ENCODE measurements around the gene TIAM2.
"Not testable (repeated sequence)": the region's sequence is repeated elsewhere in the genome, so short reads cannot be mapped to it uniquely, and the experiment has no call there.

The TIAM2 gene

GRCh38 chr6:155170519-155170918, 175.4 kb downstream of the TIAM2 start:
- DNase-seq (ENCODE audit: low spot score), result no peak

- peak; percentile 27 for DNase-seq (ENCODE audit: low spot score)
Observed at GRCh38 chr6:155171109-155171746, 176.1 kb downstream of the TIAM2 start.

DNA sequence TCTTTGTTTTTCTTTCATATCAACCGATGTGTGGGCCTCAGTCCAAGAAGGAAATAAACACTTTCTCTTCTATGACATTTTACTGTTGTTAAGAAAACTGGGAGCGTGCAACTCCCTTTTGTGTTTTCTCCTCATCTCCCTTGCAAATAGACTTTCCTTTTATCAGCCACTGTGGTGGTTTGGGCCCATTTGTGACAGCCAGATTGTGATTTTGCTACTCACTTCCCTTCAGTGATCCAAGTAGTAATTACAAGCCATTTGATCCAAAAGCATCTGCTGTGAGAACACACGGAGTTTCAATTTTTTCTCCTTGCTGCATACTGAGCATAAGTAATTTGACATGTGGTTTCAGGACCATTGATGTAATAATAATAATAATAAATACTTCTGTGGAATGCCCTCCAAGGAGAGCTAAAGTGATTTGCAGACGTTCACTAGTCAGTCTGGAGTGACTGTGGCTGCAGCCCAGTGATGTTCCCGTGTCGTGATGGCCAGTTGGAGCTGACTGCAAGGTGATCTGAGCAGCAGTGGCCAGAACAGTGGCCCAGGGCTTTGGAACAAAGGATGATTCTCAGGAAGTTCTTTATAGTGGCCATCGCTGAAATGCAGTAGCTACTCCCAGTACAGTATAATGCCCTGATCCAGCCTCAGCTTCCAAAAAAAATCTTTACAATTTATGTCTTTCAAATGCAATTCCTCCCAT, 176.8 kb downstream of the TIAM2 start:
- DNase-seq (ENCODE audit: low spot score), result no peak

GRCh38 chr6:155173488-155173887, 178.4 kb downstream of the TIAM2 start:
- DNase-seq (ENCODE audit: low spot score), result no peak

GRCh38 chr6:155174576-155175211, 179.6 kb downstream of the TIAM2 start:
- DNase-seq (ENCODE audit: low spot score), result peak; percentile 85

DNA sequence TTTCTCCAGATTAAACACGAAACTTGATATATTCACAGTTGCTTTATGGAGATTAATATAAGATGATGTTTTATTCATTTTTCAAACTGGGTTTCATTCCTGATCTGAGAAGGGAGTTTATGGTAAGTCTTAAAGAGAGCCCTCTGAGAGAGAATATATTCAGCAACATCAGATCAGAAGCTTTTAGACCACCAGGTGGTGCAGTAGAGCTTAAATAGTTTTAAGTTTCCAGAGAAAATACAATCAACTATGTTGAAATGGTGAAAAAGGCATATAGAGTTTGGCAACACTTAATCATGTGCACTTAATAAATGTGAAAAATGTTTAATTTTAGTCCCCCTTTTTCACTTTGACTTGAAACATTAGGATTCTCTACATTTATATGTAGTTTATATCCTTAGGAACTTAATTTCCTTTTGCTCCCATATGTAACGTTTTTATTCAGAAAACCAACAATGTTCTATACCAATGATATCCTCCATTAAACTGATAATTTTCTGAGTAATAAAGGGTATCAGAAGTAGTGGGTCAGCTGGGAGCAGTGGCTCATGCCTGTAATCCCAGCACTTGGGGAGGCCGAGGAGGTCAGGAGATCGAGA, 182.3 kb downstream of the TIAM2 start:
- DNase-seq (ENCODE audit: low spot score), result peak; percentile 34

GRCh38 chr6:155181498-155181897, 186.4 kb downstream of the TIAM2 start:
- DNase-seq (ENCODE audit: low spot score), result no peak

- no peak for DNase-seq (ENCODE audit: low spot score)
Observed at GRCh38 chr6:155182103-155182502, 187.0 kb downstream of the TIAM2 start.

DNA sequence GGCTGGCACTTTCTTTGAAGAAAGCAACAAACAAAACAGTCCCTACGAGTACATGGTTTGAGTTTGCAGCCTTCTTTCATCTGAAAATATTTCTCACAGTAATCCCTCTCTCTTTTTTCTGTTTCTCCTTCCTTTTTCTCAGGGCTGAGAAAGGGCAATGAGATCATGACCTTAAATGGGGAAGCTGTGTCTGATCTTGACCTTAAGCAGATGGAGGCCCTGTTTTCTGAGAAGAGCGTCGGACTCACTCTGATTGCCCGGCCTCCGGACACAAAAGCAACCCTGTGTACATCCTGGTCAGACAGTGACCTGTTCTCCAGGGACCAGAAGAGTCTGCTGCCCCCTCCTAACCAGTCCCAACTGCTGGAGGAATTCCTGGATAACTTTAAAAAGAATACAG, 188.0 kb downstream of the TIAM2 start:
- no peak for DNase-seq (ENCODE audit: low spot score)

DNA sequence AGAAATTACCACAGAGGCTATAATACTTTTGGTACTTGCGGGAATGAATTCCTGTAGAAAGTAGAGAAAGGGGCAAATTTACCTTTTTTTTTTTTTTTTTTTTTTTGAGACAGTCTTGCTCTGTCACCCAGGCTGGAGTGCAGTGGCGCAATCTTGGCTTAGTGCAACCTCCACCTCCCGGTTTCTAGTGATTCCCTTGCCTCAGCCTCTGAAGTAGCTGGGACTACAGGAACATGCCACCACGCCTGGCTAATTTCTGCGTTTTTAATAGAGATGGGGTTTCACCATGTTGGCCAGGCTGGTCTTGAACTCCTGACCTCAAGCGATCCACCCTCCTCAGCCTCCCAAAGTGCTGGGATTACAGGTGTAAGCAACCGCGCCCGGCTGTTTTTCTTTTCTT, 189.9 kb downstream of the TIAM2 start:
- not testable (repeated sequence) for DNase-seq (ENCODE audit: low spot score)

GRCh38 chr6:155185544-155185943, 190.4 kb downstream of the TIAM2 start:
- DNase-seq (ENCODE audit: low spot score), result peak; percentile 70

DNA sequence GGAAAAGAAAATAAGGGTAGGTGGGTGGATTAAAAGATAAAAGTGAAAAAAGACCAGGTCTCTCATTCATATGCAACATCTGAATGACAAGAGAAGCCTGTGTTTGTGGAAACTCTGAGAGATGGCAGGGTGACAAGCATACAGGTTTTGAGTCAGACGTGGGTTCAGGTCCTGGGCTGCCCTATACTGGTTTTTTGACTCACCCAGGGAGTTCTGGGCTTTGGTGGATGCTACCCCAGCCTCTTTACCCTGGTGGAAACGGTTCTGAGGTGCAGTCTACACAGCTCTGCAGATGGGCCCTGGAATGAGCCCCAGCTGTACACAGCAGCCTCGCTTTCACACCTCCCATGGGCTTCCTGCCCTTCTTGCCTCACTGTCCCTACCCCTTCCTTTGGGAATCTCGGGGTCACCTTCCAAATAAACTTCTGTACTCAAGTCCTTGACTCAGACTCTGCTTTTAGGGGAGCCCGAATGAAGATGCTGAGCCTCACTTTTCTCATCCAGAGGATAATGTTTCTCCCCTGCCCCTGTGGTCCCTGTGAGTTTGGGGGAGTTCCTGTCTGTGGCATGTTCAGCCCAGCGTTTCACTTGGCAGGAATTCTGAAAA, 191.0 kb downstream of the TIAM2 start:
- peak; percentile 30 for DNase-seq (ENCODE audit: low spot score)

DNA sequence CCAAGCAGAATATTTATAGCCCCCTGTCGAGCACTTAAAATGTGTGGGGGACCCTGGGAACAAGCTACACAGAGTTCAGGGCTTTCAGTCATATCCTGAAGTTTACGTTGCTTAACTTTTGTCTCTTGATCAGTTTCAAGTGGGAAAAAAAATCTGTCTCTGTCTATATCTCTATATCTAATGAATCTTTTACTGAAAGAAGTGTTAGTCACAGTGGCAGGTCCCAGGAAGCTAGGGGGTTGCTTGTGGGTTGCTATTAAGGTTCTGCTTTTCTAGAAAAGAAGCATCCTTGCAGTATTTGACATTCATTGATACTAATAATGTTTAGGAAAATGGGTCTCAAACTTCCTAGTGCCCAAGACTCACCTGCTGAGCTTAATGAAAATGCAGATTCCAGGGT, 192.0 kb downstream of the TIAM2 start:
- DNase-seq (ENCODE audit: low spot score), result no peak

GRCh38 chr6:155187994-155188706, 193.0 kb downstream of the TIAM2 start:
- no peak for DNase-seq (ENCODE audit: low spot score)

DNA sequence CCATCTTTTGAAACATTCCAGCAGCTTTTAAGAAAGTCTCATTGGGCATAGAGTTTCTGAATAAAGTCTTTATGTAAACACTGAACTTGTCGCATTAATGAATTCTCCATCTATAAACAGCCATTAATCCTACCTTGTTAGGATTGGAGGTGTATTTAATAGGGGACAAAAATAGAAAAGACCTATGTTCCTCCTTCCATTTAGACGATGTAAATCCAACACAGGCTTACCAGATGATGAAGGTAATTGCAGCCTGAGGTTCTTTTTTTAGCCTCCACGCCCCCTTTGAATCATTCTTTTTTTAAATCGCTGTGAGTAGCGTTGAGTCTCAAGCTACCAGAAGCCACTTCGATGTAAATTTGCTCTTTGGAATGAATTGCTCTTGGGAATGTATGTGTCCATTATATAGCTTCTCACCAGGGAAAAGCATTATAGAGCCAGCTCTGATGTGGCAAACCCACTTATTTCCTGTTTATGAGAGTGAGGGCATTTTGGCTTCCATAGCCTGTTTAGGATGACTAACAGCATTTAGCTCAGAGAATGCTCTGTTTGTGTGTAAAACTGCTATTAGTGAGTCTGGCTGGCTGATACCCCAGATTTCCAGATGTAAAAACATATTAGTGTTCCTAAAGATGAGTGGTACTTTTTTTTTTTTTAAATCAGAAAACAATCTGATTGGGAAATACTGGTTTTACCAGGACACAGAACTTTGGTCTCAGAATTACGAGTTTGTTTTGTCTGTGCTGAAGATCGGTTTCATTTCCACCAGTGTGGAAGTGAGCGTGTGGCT, 193.8 kb downstream of the TIAM2 start:
- DNase-seq (ENCODE audit: low spot score), result no peak

GRCh38 chr6:155190677-155191076, 195.6 kb downstream of the TIAM2 start:
- DNase-seq (ENCODE audit: low spot score), result no peak

GRCh38 chr6:155193526-155193925, 198.4 kb downstream of the TIAM2 start:
- DNase-seq (ENCODE audit: low spot score), result no peak

- no peak for DNase-seq (ENCODE audit: low spot score)
Observed at GRCh38 chr6:155194399-155194798, 199.3 kb downstream of the TIAM2 start.

- DNase-seq (ENCODE audit: low spot score), result peak; percentile 54
Observed at GRCh38 chr6:155195903-155196302, 200.8 kb downstream of the TIAM2 start.

GRCh38 chr6:155196911-155197310, 201.8 kb downstream of the TIAM2 start:
- no peak for DNase-seq (ENCODE audit: low spot score)

DNA sequence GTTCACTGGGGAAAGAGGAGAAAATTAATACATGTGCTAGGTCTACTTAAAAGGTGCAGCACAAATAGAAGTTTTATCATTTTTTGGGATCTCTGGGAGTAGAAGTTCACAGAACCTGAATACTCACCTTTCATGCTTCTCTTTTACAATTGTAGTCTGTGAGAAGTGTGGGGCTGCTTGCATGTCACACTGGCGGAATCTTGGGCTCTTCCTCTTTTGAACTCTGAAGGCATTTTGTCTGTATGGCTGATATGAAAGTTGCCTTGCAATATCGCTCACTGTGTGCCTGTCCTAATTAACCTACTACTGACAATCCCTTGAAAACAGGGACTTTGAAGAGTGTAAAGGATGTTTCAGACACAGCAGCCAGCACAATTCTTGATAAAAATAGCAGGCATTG, 202.8 kb downstream of the TIAM2 start:
- DNase-seq (ENCODE audit: low spot score), result no peak

Data from iPS-NIHi11 (cell line).